ENCODE measurements around the gene CCDC159.
A peak's percentile ranks its signal among the peaks of the same experiment; 100 is the strongest.

CCDC159 gene

GRCh38 chr19:11363881-11364280, 17.6 kb downstream of the CCDC159 start:
- TF ChIP-seq JUND (IDR thresholded peaks at IDR 0.05; ENCODE audit: low read depth) = no peak
- DNase-seq (ENCODE audit: low read depth in 1 of 2, low spot score in 1 of 2) = no peak
- in situ Hi-C loops (cut with HindIII; ENCODE audit: low pct_unique_long_range_greater_than_20kb, low sequenced_read_pairs) = no loop called here

- no peak for TF ChIP-seq JUND (IDR thresholded peaks at IDR 0.05; ENCODE audit: low read depth)
- no peak for DNase-seq (ENCODE audit: low read depth in 1 of 2, low spot score in 1 of 2)
- in situ Hi-C loops (cut with HindIII; ENCODE audit: low pct_unique_long_range_greater_than_20kb, low sequenced_read_pairs) = no loop called here
Observed at GRCh38 chr19:11364296-11364904, 18.1 kb downstream of the CCDC159 start.

GRCh38 chr19:11364935-11365334, 18.6 kb downstream of the CCDC159 start:
- no peak for DNase-seq (ENCODE audit: low read depth in 1 of 2, low spot score in 1 of 2)
- in situ Hi-C loops (cut with HindIII; ENCODE audit: low pct_unique_long_range_greater_than_20kb, low sequenced_read_pairs) = no loop called here
- no peak for TF ChIP-seq JUND (IDR thresholded peaks at IDR 0.05; ENCODE audit: low read depth)

GRCh38 chr19:11365557-11366117, 19.3 kb downstream of the CCDC159 start:
- no peak for DNase-seq (ENCODE audit: low read depth in 1 of 2, low spot score in 1 of 2)
- TF ChIP-seq JUND (IDR thresholded peaks at IDR 0.05; ENCODE audit: low read depth) = no peak
- in situ Hi-C loops (cut with HindIII; ENCODE audit: low pct_unique_long_range_greater_than_20kb, low sequenced_read_pairs) = no loop called here

- in situ Hi-C loops (cut with HindIII; ENCODE audit: low pct_unique_long_range_greater_than_20kb, low sequenced_read_pairs) = no loop called here
- DNase-seq (ENCODE audit: low read depth in 1 of 2, low spot score in 1 of 2) = no peak
- no peak for TF ChIP-seq JUND (IDR thresholded peaks at IDR 0.05; ENCODE audit: low read depth)
Observed at GRCh38 chr19:11367528-11367927, 21.2 kb downstream of the CCDC159 start.

- no peak for DNase-seq (ENCODE audit: low read depth in 1 of 2, low spot score in 1 of 2)
- TF ChIP-seq JUND (IDR thresholded peaks at IDR 0.05; ENCODE audit: low read depth) = no peak
Observed at GRCh38 chr19:11370744-11371143, 24.4 kb downstream of the CCDC159 start.

GRCh38 chr19:11373166-11373884, 27.0 kb downstream of the CCDC159 start:
- peak in 1 of 2 experiments; percentile 37 for DNase-seq (ENCODE audit: low read depth in 1 of 2, low spot score in 1 of 2)
- in situ Hi-C loops (cut with HindIII; ENCODE audit: low pct_unique_long_range_greater_than_20kb, low sequenced_read_pairs) = no loop called here

More at GRCh38 chr19:11370744-11371143, 24.4 kb downstream of the CCDC159 start:
- in situ Hi-C loops (cut with HindIII; ENCODE audit: low pct_unique_long_range_greater_than_20kb, low sequenced_read_pairs) = no loop called here

GRCh38 chr19:11373885-11374432, 27.6 kb downstream of the CCDC159 start:
- in situ Hi-C loops (cut with HindIII; ENCODE audit: low pct_unique_long_range_greater_than_20kb, low sequenced_read_pairs) = no loop called here
- DNase-seq (ENCODE audit: low read depth in 1 of 2, low spot score in 1 of 2) = no peak
- TF ChIP-seq JUND (IDR thresholded peaks at IDR 0.05; ENCODE audit: low read depth) = no peak

More at GRCh38 chr19:11373166-11373884, 27.0 kb downstream of the CCDC159 start:
- TF ChIP-seq JUND (IDR thresholded peaks at IDR 0.05; ENCODE audit: low read depth) = no peak

- peak; percentile 98 to 99 for DNase-seq (ENCODE audit: low read depth in 1 of 2, low spot score in 1 of 2)
- in situ Hi-C loops (cut with HindIII; ENCODE audit: low pct_unique_long_range_greater_than_20kb, low sequenced_read_pairs) = no loop called here
- TF ChIP-seq JUND (IDR thresholded peaks at IDR 0.05; ENCODE audit: low read depth) = no peak
Observed at GRCh38 chr19:11374433-11375142, 28.3 kb downstream of the CCDC159 start, which contains the start of gene SWSAP1. Gene SWSAP1, plus strand, starts transcription at chr19:11374666. Its CDS starts 15 bp downstream, at chr19:11374681.

- in situ Hi-C loops (cut with HindIII; ENCODE audit: low pct_unique_long_range_greater_than_20kb, low sequenced_read_pairs) = no loop called here
- DNase-seq (ENCODE audit: low read depth in 1 of 2, low spot score in 1 of 2) = no peak
- no peak for TF ChIP-seq JUND (IDR thresholded peaks at IDR 0.05; ENCODE audit: low read depth)
Observed at GRCh38 chr19:11375143-11375948, 29.0 kb downstream of the CCDC159 start.

GRCh38 chr19:11377237-11377636, 30.9 kb downstream of the CCDC159 start:
- in situ Hi-C loops (cut with HindIII; ENCODE audit: low pct_unique_long_range_greater_than_20kb, low sequenced_read_pairs) = no loop called here
- peak in 1 of 2 experiments; percentile 35 for DNase-seq (ENCODE audit: low read depth in 1 of 2, low spot score in 1 of 2)
- TF ChIP-seq JUND (IDR thresholded peaks at IDR 0.05; ENCODE audit: low read depth) = no peak

- DNase-seq (ENCODE audit: low read depth in 1 of 2, low spot score in 1 of 2) = no peak
- no peak for TF ChIP-seq JUND (IDR thresholded peaks at IDR 0.05; ENCODE audit: low read depth)
- in situ Hi-C loops (cut with HindIII; ENCODE audit: low pct_unique_long_range_greater_than_20kb, low sequenced_read_pairs) = no loop called here
Observed at GRCh38 chr19:11377756-11378155, 31.4 kb downstream of the CCDC159 start.

All from T47D (cell line).